CD4-positive, CD25-positive, alpha-beta regulatory T cell (primary cell): ENCODE measurements around the gene KDM4B. TPM values are rescaled to one million over a fixed set of nuclear protein-coding genes. Genes with fewer than 3 reads are reported as not detected.

ENCODE experiments used
- ATAC-seq, 2 donors: fragments of 150-1000 bp; cut with Tn5 transposase; one replicate each; pipeline ENCODE4 v1.10.0; 2021; ENCODE audit warnings: low read depth in 2 of 2, moderate number of reproducible peaks in 2 of 2, moderate library complexity in 1 of 2
- DNase-seq, 3 donors: peaks; one replicate each; pipeline versions ENCODE4 v3.0.0 to v3.0.0-alpha.2; 2012 to 2022; ENCODE audit warnings: mixed read lengths in 1 of 3
- H3K27ac ChIP-seq: one replicate; pipeline ENCODE4 v1.7.0; 2013; ENCODE audit warnings: mild to moderate bottlenecking, low read length; ENCODE audit not compliant: insufficient read depth, poor library complexity, severe bottlenecking
- H3K27me3 ChIP-seq: one replicate; pipeline ENCODE4 v1.7.0; 2013; ENCODE audit warnings: low read length; ENCODE audit not compliant: control insufficient read depth, insufficient read depth
- H3K36me3 ChIP-seq: one replicate; pipeline ENCODE4 v1.7.0; 2013; ENCODE audit warnings: mild to moderate bottlenecking, low read length, moderate library complexity; ENCODE audit not compliant: control insufficient read depth, insufficient read depth
- H3K4me1 ChIP-seq: 2 replicates; pipeline ENCODE4 v1.7.0; 2013; ENCODE audit warnings: mild to moderate bottlenecking, low read length; ENCODE audit not compliant: insufficient read depth, control insufficient read depth, poor library complexity, severe bottlenecking
- H3K4me3 ChIP-seq: one replicate; pipeline ENCODE4 v1.7.0; 2013; ENCODE audit warnings: low read depth, mild to moderate bottlenecking, low read length, moderate library complexity
- H3K9me3 ChIP-seq, 2 experiments: 1 replicate in 1 of 2; 2 replicates in 1 of 2; pipeline ENCODE4 v1.7.0; 2013; ENCODE audit warnings: low read length in 2 of 2, mild to moderate bottlenecking in 1 of 2, moderate library complexity in 1 of 2; ENCODE audit not compliant: control insufficient read depth in 2 of 2
- H3K27ac Mint-ChIP-seq, 3 donors: one replicate each; pipeline ENCODE4 v1.8.0; 2020 to 2022; ENCODE audit warnings: mild to moderate bottlenecking in 3 of 3, mixed read lengths in 3 of 3, moderate library complexity in 2 of 3
- H3K27me3 Mint-ChIP-seq: one replicate; pipeline ENCODE4 v1.8.0; 2022; ENCODE audit warnings: mild to moderate bottlenecking, mixed read lengths
- H3K36me3 Mint-ChIP-seq: one replicate; pipeline ENCODE4 v1.8.0; 2020; ENCODE audit warnings: mixed read lengths
- H3K4me1 Mint-ChIP-seq, 4 donors: one replicate each; pipeline ENCODE4 v1.8.0; 2020 to 2022; ENCODE audit warnings: mixed read lengths in 4 of 4, mild to moderate bottlenecking in 1 of 4
- H3K4me3 Mint-ChIP-seq, 4 donors: one replicate each; pipeline ENCODE4 v1.8.0; 2020 to 2022; ENCODE audit warnings: mild to moderate bottlenecking in 4 of 4, mixed read lengths in 4 of 4, moderate library complexity in 3 of 4
- H3K9me3 Mint-ChIP-seq, 7 donors: one replicate each; pipeline ENCODE4 v1.8.0; 2020 to 2022; ENCODE audit warnings: mixed read lengths in 7 of 7, mild to moderate bottlenecking in 3 of 7, moderate library complexity in 2 of 7
- polyA plus RNA-seq, 4 donors: library from polyadenylated mRNA; unstranded; fragments of 300-500 nt; fragmentation: Illumina TruSeq; gene quantifications; one replicate each; pipeline ENCODE4 v1.2.3, GENCODE V29; 2021
- total RNA-seq: library from RNA; stranded (reverse); gene quantifications from one replicate; pipeline ENCODE4 v1.2.3, GENCODE V29; 2022

KDM4B gene
- total and polyA plus RNA-seq, 5 donors from 2014 or later: 6.3 to 70.0 (median 8.6) TPM

- Histone ChIP-seq H3K4me3 (no peak overlapping the region), H3K4me1 (no peaks in the 10 kb centered on the region), H3K9me3 (no peaks in the 10 kb centered on the region), H3K27ac (no peak overlapping the region), H3K27me3 (no peaks in the 10 kb centered on the region), H3K36me3 (peaks cover 17% of the 10 kb centered on the region)
- ATAC-seq (no peak), DNase-seq (no peak)
- Mint-ChIP-seq H3K4me1 (peaks cover 0 to 12% (median under 1%) of the 10 kb centered on the region in 4 donors), H3K27ac (no peak overlapping the region), H3K9me3 (no peaks in the 10 kb centered on the region), H3K36me3 (peaks cover 16% of the 10 kb centered on the region), H3K4me3 (no peak overlapping the region), H3K27me3 (no peaks in the 10 kb centered on the region)
Observed at GRCh38 chr19:5077209-5077515, 108.2 kb downstream of the KDM4B start.

DNA sequence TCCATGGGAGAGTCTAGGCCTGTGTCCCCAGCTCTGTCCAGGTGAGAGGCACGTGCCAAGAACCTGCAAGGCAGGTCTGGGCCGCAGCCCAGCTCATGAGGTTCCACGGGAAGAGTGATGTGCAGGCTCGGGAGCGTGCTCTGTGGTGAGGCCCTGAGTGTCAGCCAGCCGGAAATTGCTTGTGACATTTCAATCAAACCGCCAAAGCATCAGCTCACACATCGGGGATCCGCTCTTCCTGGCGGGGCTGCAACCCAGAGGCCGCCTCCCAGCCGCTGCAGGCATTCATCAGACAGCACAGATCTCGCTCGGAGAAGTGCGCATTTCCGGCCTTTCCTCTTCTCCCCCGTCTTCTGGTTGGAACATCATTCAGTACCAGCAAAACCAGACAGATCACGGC, 109.3 kb downstream of the KDM4B start:
- H3K36me3 ChIP-seq: peaks cover 17% of the 10 kb centered on the region
- no peaks in the 10 kb centered on the region for H3K27me3 ChIP-seq
- no peaks in the 10 kb centered on the region for H3K27me3 Mint-ChIP-seq
- no peak overlapping the region for H3K27ac Mint-ChIP-seq
- H3K36me3 Mint-ChIP-seq: peaks cover 16% of the 10 kb centered on the region
- H3K4me3 Mint-ChIP-seq: no peak overlapping the region
- no peaks in the 10 kb centered on the region for H3K4me1 ChIP-seq
- peaks cover 0 to 12% (median 0%) of the 10 kb centered on the region in 4 donors for H3K4me1 Mint-ChIP-seq
- H3K9me3 Mint-ChIP-seq: no peaks in the 10 kb centered on the region
- no peak for DNase-seq
- ATAC-seq: peak in 1 of 2 donors; percentile 10
- no peak overlapping the region for H3K27ac ChIP-seq
- no peaks in the 10 kb centered on the region for H3K9me3 ChIP-seq
- no peak overlapping the region for H3K4me3 ChIP-seq

DNA sequence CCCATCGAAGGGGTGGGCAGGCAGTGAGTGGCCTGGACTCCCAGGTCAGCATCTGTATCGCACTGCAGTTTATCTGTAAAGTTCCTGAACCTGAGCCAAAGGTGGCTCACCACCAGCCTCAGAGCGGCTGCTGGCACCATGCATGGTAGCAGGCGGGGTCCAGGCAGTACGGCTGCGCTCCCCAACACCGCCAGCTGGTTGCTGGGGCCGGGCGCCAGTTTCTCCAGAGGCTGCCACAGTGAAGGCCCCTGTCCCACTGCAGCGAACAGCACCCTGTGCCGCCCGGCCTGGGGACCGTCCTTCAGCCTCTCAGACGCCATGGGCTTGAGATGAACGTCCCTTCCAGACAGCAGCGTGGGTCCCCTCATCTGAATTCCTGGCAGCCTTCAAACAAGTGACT, 109.8 kb downstream of the KDM4B start:
- H3K4me3 Mint-ChIP-seq: no peak overlapping the region
- peaks cover 16% of the 10 kb centered on the region for H3K36me3 Mint-ChIP-seq
- ATAC-seq (no peak), DNase-seq (no peak)
- Histone ChIP-seq H3K27ac (no peak overlapping the region), H3K27me3 (no peaks in the 10 kb centered on the region), H3K4me1 (no peaks in the 10 kb centered on the region), H3K9me3 (no peaks in the 10 kb centered on the region), H3K4me3 (no peak overlapping the region), H3K36me3 (peaks cover 17% of the 10 kb centered on the region)
- no peak overlapping the region for H3K27ac Mint-ChIP-seq
- H3K9me3 Mint-ChIP-seq: no peaks in the 10 kb centered on the region
- no peaks in the 10 kb centered on the region for H3K27me3 Mint-ChIP-seq
- H3K4me1 Mint-ChIP-seq: peaks cover 0 to 11% (median 0%) of the 10 kb centered on the region in 4 donors

DNA sequence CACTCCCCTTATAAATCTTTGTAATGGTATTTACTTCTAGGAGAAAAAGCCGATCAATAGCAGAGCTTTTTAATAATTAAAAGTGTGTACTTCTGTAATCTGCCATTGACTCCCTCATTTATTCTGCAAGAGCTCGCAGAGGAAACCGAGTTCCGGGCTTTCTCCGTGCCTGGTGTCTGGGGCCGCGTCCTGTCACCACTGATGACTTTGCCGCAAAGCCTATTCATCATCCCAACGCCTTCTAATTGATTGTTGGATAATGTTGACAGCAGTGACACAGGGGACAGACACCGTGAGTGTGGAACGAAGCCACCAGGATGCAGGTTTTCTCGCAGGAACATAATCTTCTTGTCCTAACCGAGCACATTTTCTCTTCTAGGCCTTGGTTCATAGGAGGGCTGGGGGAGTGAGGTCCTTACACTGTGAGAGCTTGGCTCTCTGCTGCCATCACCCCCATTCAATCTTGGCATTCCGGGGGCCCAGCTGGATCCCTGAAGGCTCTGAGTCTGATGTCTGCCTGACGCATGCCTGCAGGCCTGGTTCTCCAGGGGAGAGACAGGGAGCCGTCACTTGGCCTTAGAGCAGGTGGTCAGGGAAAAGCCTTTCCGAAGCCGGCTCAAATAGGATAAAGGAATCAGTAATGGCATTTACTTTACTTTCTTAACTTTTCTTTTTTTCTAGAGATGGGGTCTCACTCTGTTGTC, 110.3 kb downstream of the KDM4B start:
- DNase-seq (no peak), ATAC-seq (no peak)
- Mint-ChIP-seq H3K4me3 (no peak overlapping the region), H3K27ac (peak overlapping the region in 1 of 3 donors; percentile 76), H3K4me1 (peaks cover 0 to 7% (median 0%) of the 10 kb centered on the region in 4 donors), H3K27me3 (no peaks in the 10 kb centered on the region), H3K36me3 (peaks cover 16% of the 10 kb centered on the region), H3K9me3 (no peaks in the 10 kb centered on the region)
- no peaks in the 10 kb centered on the region for H3K9me3 ChIP-seq
- H3K27ac ChIP-seq: no peak overlapping the region
- H3K36me3 ChIP-seq: peaks cover 17% of the 10 kb centered on the region
- no peaks in the 10 kb centered on the region for H3K27me3 ChIP-seq
- no peak overlapping the region for H3K4me3 ChIP-seq
- no peaks in the 10 kb centered on the region for H3K4me1 ChIP-seq

DNA sequence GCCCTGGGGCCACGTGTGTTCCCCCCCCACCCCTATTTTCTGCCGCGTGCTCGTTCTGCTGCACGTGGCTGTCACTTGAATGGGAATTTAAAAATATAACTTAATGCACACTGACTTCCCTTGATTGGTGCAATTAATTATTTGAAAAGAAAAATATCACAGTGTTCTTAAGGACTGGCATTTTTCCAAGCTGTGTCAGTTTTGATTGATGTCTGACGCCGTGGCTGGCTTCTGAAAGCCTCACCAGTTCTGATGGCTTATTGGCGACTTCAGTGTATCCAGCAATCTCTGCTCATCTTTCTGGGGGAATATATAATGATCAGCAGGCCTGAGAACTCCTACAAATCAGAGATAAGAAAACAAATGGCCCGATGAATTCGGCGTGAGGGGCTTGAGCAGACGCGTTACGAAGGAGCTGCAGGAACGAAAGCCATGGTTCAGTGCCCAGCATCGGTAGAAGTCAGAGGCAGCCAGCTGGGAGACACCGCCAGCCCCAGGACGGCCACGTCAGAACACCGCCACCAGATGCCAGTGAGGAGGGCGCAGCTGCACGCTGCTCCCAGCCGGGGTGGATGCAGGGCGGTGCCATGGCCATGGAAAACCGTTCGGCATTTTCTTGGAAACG, 111.2 kb downstream of the KDM4B start:
- no peak overlapping the region for H3K27ac ChIP-seq
- ATAC-seq: no peak
- H3K27ac Mint-ChIP-seq: peak overlapping the region in 1 of 3 donors; percentile 48
- H3K4me3 ChIP-seq: no peak overlapping the region
- H3K36me3 ChIP-seq: peaks cover 17% of the 10 kb centered on the region
- H3K9me3 Mint-ChIP-seq: no peaks in the 10 kb centered on the region
- no peaks in the 10 kb centered on the region for H3K27me3 Mint-ChIP-seq
- no peaks in the 10 kb centered on the region for H3K27me3 ChIP-seq
- H3K4me3 Mint-ChIP-seq: no peak overlapping the region
- no peak for DNase-seq
- no peaks in the 10 kb centered on the region for H3K4me1 ChIP-seq
- no peaks in the 10 kb centered on the region for H3K9me3 ChIP-seq
- peaks cover 0 to 5% (median 0%) of the 10 kb centered on the region in 4 donors for H3K4me1 Mint-ChIP-seq
- peaks cover 16% of the 10 kb centered on the region for H3K36me3 Mint-ChIP-seq

DNA sequence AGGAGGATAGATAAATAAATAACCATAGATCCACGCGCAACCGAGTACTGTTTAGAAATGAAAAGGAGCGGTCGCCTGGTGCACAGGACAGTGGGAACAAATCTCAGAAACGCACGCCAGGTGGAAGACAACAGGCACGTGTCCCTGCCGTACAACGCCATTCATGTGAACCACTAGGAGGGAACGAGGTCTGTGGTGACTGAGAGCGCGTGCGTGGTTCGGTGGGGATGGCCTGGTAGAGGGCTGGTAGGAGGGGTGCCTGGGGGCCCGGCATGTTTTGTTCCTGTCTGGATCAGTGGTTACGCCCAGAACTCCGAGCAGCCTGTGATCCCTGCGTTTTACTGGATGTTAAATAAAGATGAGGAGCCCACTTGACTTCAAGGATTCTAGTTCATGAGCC, 111.9 kb downstream of the KDM4B start:
- Mint-ChIP-seq H3K27me3 (no peaks in the 10 kb centered on the region), H3K36me3 (peaks cover 16% of the 10 kb centered on the region), H3K27ac (peak overlapping the region in 1 of 3 donors; percentile 11), H3K4me3 (no peak overlapping the region), H3K9me3 (no peaks in the 10 kb centered on the region), H3K4me1 (peaks cover 0 to 5% (median 0%) of the 10 kb centered on the region in 4 donors)
- Histone ChIP-seq H3K9me3 (no peaks in the 10 kb centered on the region), H3K27me3 (no peaks in the 10 kb centered on the region), H3K4me1 (no peaks in the 10 kb centered on the region), H3K27ac (no peak overlapping the region), H3K4me3 (no peak overlapping the region), H3K36me3 (peaks cover 17% of the 10 kb centered on the region)
- ATAC-seq (no peak), DNase-seq (no peak)

GRCh38 chr19:5081443-5082161, 112.7 kb downstream of the KDM4B start:
- H3K4me3 ChIP-seq: no peak overlapping the region
- Mint-ChIP-seq H3K27me3 (no peaks in the 10 kb centered on the region), H3K4me3 (no peak overlapping the region), H3K4me1 (peaks cover 0 to 4% (median 0%) of the 10 kb centered on the region in 4 donors), H3K9me3 (no peaks in the 10 kb centered on the region), H3K27ac (no peak overlapping the region), H3K36me3 (peaks cover 16% of the 10 kb centered on the region)
- H3K27me3 ChIP-seq: no peaks in the 10 kb centered on the region
- ATAC-seq (no peak), DNase-seq (no peak)
- peaks cover 17% of the 10 kb centered on the region for H3K36me3 ChIP-seq
- no peak overlapping the region for H3K27ac ChIP-seq
- H3K4me1 ChIP-seq: no peaks in the 10 kb centered on the region
- H3K9me3 ChIP-seq: no peaks in the 10 kb centered on the region
